K562 (cell line): ENCODE data around the gene ERN1. TPM values are rescaled to one million over a fixed set of nuclear protein-coding genes. Genes with fewer than 3 reads are reported as not detected.
A peak's percentile ranks its signal among the peaks of the same experiment; 100 is the strongest.

ENCODE experiments used
- BCL6 ChIP-seq: fragments of 250-450 bp; sonication (Bioruptor Pico); IDR thresholded peaks from 2 replicates; pipeline ENCODE4 v1.4.0; 2020
- CBX3 ChIP-seq, 2 experiments: IDR thresholded peaks; 1 replicate in 1 of 2; 2 replicates in 1 of 2; pipeline ENCODE4 v1.6.1; 2012; ENCODE audit warnings: inconsistent platforms in 2 of 2, low read length in 2 of 2, borderline replicate concordance in 1 of 2, control low read depth in 1 of 2
- DPF2 ChIP-seq: fragments of 450-650 bp; IDR thresholded peaks from 2 replicates; pipeline ENCODE4 v1.6.1; 2016
- ELK1 ChIP-seq: sonication (generic); formaldehyde crosslinking; IDR thresholded peaks from 2 replicates; pipeline ENCODE4 v1.8.1; 2022; ENCODE audit warnings: missing genetic modification reagents
- FOXM1 ChIP-seq, 2 experiments: fragments of 450-650 bp in 1 of 2; sonication (generic) in 1 of 2; formaldehyde crosslinking in 1 of 2; IDR thresholded peaks; 2 replicates each; pipeline versions ENCODE4 v1.6.1 to v1.9.0; 2017 to 2022; ENCODE audit warnings: low read depth in 2 of 2, mild to moderate bottlenecking in 2 of 2, missing genetic modification reagents in 1 of 2, moderate library complexity in 1 of 2
- FOXO4 ChIP-seq: fragments of 450-650 bp; formaldehyde crosslinking; IDR thresholded peaks from 2 replicates; pipeline ENCODE4 v1.4.0; 2020; ENCODE audit warnings: mild to moderate bottlenecking, moderate library complexity
- L3MBTL2 ChIP-seq: fragments of 450-650 bp; IDR thresholded peaks from 2 replicates; pipeline ENCODE4 v1.6.1; 2016; ENCODE audit warnings: mild to moderate bottlenecking, moderate library complexity
- MAFG ChIP-seq: fragments of 450-650 bp; conservative IDR thresholded peaks from 2 replicates; pipeline ENCODE4 v1.6.1; 2016; ENCODE audit warnings: missing genetic modification characterization, missing compliant biosample characterization
- RREB1 ChIP-seq: fragments of 250-450 bp; sonication (Bioruptor Pico); IDR thresholded peaks from 2 replicates; pipeline ENCODE4 v1.4.0; 2020
- SMAD4 ChIP-seq: fragments of 250-450 bp; sonication (Bioruptor Pico); conservative IDR thresholded peaks from 2 replicates; pipeline ENCODE4 v1.8.0; 2021; ENCODE audit warnings: inconsistent platforms, mild to moderate bottlenecking, moderate library complexity
- SMARCA5 ChIP-seq: fragments of 450-650 bp; IDR thresholded peaks from 2 replicates; pipeline ENCODE4 v1.6.1; 2016
- SP1 ChIP-seq: sonication (generic); formaldehyde crosslinking; IDR thresholded peaks from 2 replicates; pipeline ENCODE4 v1.8.1; 2022; ENCODE audit warnings: mild to moderate bottlenecking, missing genetic modification reagents
- TBP ChIP-seq: optimal IDR thresholded peaks from 2 replicates; pipeline ENCODE3; 2011; ENCODE audit warnings: low read depth, low read length, improper control_type of control experiment
- ZFP1 ChIP-seq: fragments of 450-650 bp; formaldehyde crosslinking; IDR thresholded peaks from 2 replicates; pipeline ENCODE4 v1.4.0; 2020; ENCODE audit warnings: mild to moderate bottlenecking, mixed read lengths
- ZNF253 ChIP-seq: fragments of 250-450 bp; sonication (Bioruptor Pico); conservative IDR thresholded peaks from 2 replicates; pipeline ENCODE4 v1.6.1; 2021; ENCODE audit warnings: mild to moderate bottlenecking
- ZNF740 ChIP-seq, 3 experiments: fragments of 200-800 bp in 1 of 3; sonication (Bioruptor generic) in 1 of 3; sonication (generic) in 1 of 3; formaldehyde crosslinking in 1 of 3; IDR thresholded peaks; 2 replicates each; pipeline versions ENCODE4 v1.6.1 to v1.8.0; 2016 to 2022; ENCODE audit warnings: mild to moderate bottlenecking in 2 of 3, missing compliant biosample characterization in 2 of 3, missing genetic modification characterization in 2 of 3, missing genetic modification reagents in 1 of 3
- polyA plus RNA-seq, 8 experiments: library from polyadenylated mRNA; depleted of rRNA in 4 of 8; stranded (reverse) in 5 of 8; unstranded in 3 of 8; fragments of >200 nt; fragmentation: Nextera tagmentation in 2 of 8; fragmentation: Illumina TruSeq in 1 of 8; extraction: Ambion mirVana in 2 of 8; extraction: Trizol in 1 of 8; gene quantifications; 2 replicates each; pipeline versions ENCODE4 v1.2.1 to v1.2.3, GENCODE V29; 2011 to 2014; ENCODE audit warnings: inconsistent platforms in 1 of 8, missing spikeins in 1 of 8
- total RNA-seq, 7 experiments: library from RNA; depleted of rRNA in 6 of 7; stranded (reverse); fragments of >200 nt in 6 of 7; fragmentation: Illumina TruSeq in 2 of 7; extraction: Trizol in 2 of 7; gene quantifications; 2 replicates each; pipeline versions ENCODE4 v1.2.1 to v1.2.3, GENCODE V29; 2011 to 2021; ENCODE audit warnings: low replicate concordance in 1 of 7

ERN1 gene
- total and polyA plus RNA-seq, 9 of the 15 experiments (the other 6 are each of a cell fraction or from before 2014, with no cell fraction given), result 2.1 to 22.5 (median 7.3) TPM

- TF ChIP-seq MAFG (peak; percentile 33; the same call in 1 of the 2 replicates), FOXO4 (CRISPR knock-in tag) (no peak), DPF2 (peak; percentile 70), SP1 (0 out of 2 replicates have a peak, but pooled peaks have one; percentile 18), FOXM1 (IDR thresholded peaks at IDR 0.05; ENCODE audit: low read depth) (peak; percentile 24; the same call in 1 of the 2 replicates), FOXM1 (CRISPR knock-in tag; IDR thresholded peaks at IDR 0.05; ENCODE audit: low read depth) (no peak), ZNF253 (CRISPR knock-in tag) (no peak), SMARCA5 (no peak), SMAD4 (CRISPR knock-in tag) (no peak), BCL6 (CRISPR knock-in tag) (no peak), RREB1 (CRISPR knock-in tag) (no peak), ZFP1 (CRISPR knock-in tag) (no peak), ZNF740 (CRISPR knock-in tag; IDR thresholded peaks at IDR 0.05) (no peak), ZNF740 (tag; IDR thresholded peaks at IDR 0.05) (no peak), CBX3 (IDR thresholded peaks at IDR 0.05; ENCODE audit: borderline replicate concordance in 1 of 2, low read length in 2 of 2) (no peak), ELK1 (CRISPR knock-in tag) (no peak), L3MBTL2 (peak; percentile 17; the same call in 1 of the 2 replicates), TBP (no peak)
Measured at GRCh38 chr17:64022611-64023063, 107.3 kb downstream of the ERN1 start (continued).
